WTC11 (cell line): ENCODE measurements around the gene HYPK. TPM values are rescaled to one million over a fixed set of nuclear protein-coding genes. Genes with fewer than 3 reads are reported as not detected.
A peak's percentile ranks its signal among the peaks of the same experiment; 100 is the strongest.

Experiments used
- AFF4 ChIP-seq: sonication (generic); formaldehyde crosslinking; IDR thresholded peaks from 2 replicates; pipeline ENCODE4 v1.8.1; 2023; ENCODE audit warnings: mild to moderate bottlenecking, missing genetic modification reagents, borderline replicate concordance
- ATF1 ChIP-seq: sonication (generic); formaldehyde crosslinking; IDR thresholded peaks from 2 replicates; pipeline ENCODE4 v1.8.1; 2023; ENCODE audit warnings: mild to moderate bottlenecking, moderate library complexity, missing genetic modification reagents
- ATF6 ChIP-seq: sonication (generic); formaldehyde crosslinking; IDR thresholded peaks from 2 replicates; pipeline ENCODE4 v1.8.1; 2023; ENCODE audit warnings: mild to moderate bottlenecking, missing genetic modification reagents
- CTCF ChIP-seq: fragments of 200-600 bp; IDR thresholded peaks from 2 replicates; pipeline ENCODE4 v1.8.0; 2022; ENCODE audit warnings: antibody characterized with exemption
- E2F5 ChIP-seq: sonication (generic); formaldehyde crosslinking; IDR thresholded peaks from 2 replicates; pipeline ENCODE4 v1.8.1; 2022; ENCODE audit warnings: mild to moderate bottlenecking, moderate library complexity, missing genetic modification reagents
- EMX1 ChIP-seq: fragments of 250-450 bp; sonication (Bioruptor Pico); IDR thresholded peaks from 2 replicates; pipeline ENCODE4 v1.8.0; 2021; ENCODE audit warnings: mild to moderate bottlenecking
- FOXK1 ChIP-seq: sonication (generic); formaldehyde crosslinking; IDR thresholded peaks from 2 replicates; pipeline ENCODE4 v1.8.0; 2022; ENCODE audit warnings: mild to moderate bottlenecking, moderate library complexity, missing genetic modification reagents
- FOXP4 ChIP-seq: sonication (generic); formaldehyde crosslinking; IDR thresholded peaks from 2 replicates; pipeline ENCODE4 v1.8.0; 2022; ENCODE audit warnings: mild to moderate bottlenecking, missing genetic modification reagents
- GTF2I ChIP-seq: fragments of 250-450 bp; sonication (Bioruptor Pico); conservative IDR thresholded peaks from 2 replicates; pipeline ENCODE4 v1.4.0; 2021; ENCODE audit warnings: mild to moderate bottlenecking
- HMGA2 ChIP-seq: fragments of 250-450 bp; sonication (Bioruptor Pico); IDR thresholded peaks from 2 replicates; pipeline ENCODE4 v1.4.0; 2021; ENCODE audit warnings: mild to moderate bottlenecking, moderate library complexity
- HMGXB4 ChIP-seq: sonication (generic); formaldehyde crosslinking; IDR thresholded peaks from 2 replicates; pipeline ENCODE4 v1.8.1; 2023; ENCODE audit warnings: mild to moderate bottlenecking, moderate library complexity, missing genetic modification reagents
- IRF1 ChIP-seq: sonication (generic); formaldehyde crosslinking; IDR thresholded peaks from 2 replicates; pipeline ENCODE4 v1.8.0; 2023; ENCODE audit warnings: missing genetic modification reagents
- OVOL2 ChIP-seq: fragments of 250-450 bp; sonication (Bioruptor Pico); IDR thresholded peaks from 2 replicates; pipeline ENCODE4 v1.9.0; 2021; ENCODE audit warnings: mild to moderate bottlenecking, borderline replicate concordance
- PREB ChIP-seq: sonication (generic); formaldehyde crosslinking; IDR thresholded peaks from 2 replicates; pipeline ENCODE4 v1.8.1; 2022; ENCODE audit warnings: mild to moderate bottlenecking, missing genetic modification reagents, moderate library complexity, borderline replicate concordance
- PRRX2 ChIP-seq: fragments of 250-450 bp; sonication (Bioruptor Pico); IDR thresholded peaks from 2 replicates; pipeline ENCODE4 v1.8.0; 2021; ENCODE audit warnings: mild to moderate bottlenecking
- RELA ChIP-seq: sonication (generic); formaldehyde crosslinking; IDR thresholded peaks from 2 replicates; pipeline ENCODE4 v1.8.1; 2022; ENCODE audit warnings: missing genetic modification reagents, mild to moderate bottlenecking, borderline replicate concordance
- SOX15 ChIP-seq: fragments of 250-450 bp; sonication (Bioruptor Pico); IDR thresholded peaks from 2 replicates; pipeline ENCODE4 v1.9.0; 2021; ENCODE audit warnings: mild to moderate bottlenecking
- TEAD4 ChIP-seq: sonication (generic); formaldehyde crosslinking; IDR thresholded peaks from 2 replicates; pipeline ENCODE4 v1.8.0; 2022; ENCODE audit warnings: mild to moderate bottlenecking, missing genetic modification reagents
- ZNF121 ChIP-seq: sonication (generic); formaldehyde crosslinking; IDR thresholded peaks from 2 replicates; pipeline ENCODE4 v1.8.0; 2023; ENCODE audit warnings: missing genetic modification reagents
- ZNF138 ChIP-seq: sonication (generic); formaldehyde crosslinking; conservative IDR thresholded peaks from 2 replicates; pipeline ENCODE4 v1.8.1; 2022; ENCODE audit warnings: mild to moderate bottlenecking, moderate library complexity, missing genetic modification reagents
- ZSCAN18 ChIP-seq: fragments of 250-450 bp; sonication (Bioruptor Pico); IDR thresholded peaks from 2 replicates; pipeline ENCODE4 v2.1.2; 2022; ENCODE audit warnings: mild to moderate bottlenecking, moderate library complexity
- total RNA-seq: library from RNA; stranded (reverse); gene quantifications from 3 replicates; pipeline ENCODE4 v1.2.3, GENCODE V29; 2021

Gene HYPK
- total RNA-seq, 1 experiment from 2014 or later, result 22.0 TPM

- TF ChIP-seq HMGXB4 (CRISPR knock-in tag), result no peak
- no peak for TF ChIP-seq ATF6 (CRISPR knock-in tag)
- no peak for TF ChIP-seq TEAD4 (CRISPR knock-in tag)
- TF ChIP-seq PREB (CRISPR knock-in tag), result no peak
- TF ChIP-seq ZSCAN18 (CRISPR knock-in tag), result no peak
- no peak for TF ChIP-seq SOX15 (CRISPR knock-in tag)
- no peak for TF ChIP-seq OVOL2
- no peak for TF ChIP-seq ZNF138 (CRISPR knock-in tag)
- TF ChIP-seq GTF2I (CRISPR knock-in tag), result no peak
- TF ChIP-seq ZNF121 (CRISPR knock-in tag), result no peak
- peak; percentile 80; the same call in 1 of the 2 replicates for TF ChIP-seq FOXP4 (CRISPR knock-in tag)
- no peak for TF ChIP-seq EMX1 (CRISPR knock-in tag)
- TF ChIP-seq ATF1 (CRISPR knock-in tag), result no peak
- TF ChIP-seq PRRX2 (CRISPR knock-in tag), result no peak
- TF ChIP-seq E2F5 (CRISPR knock-in tag), result 0 out of 2 replicates have a peak, but pooled peaks have one; percentile 48
- TF ChIP-seq CTCF, result no peak
- TF ChIP-seq RELA (CRISPR knock-in tag), result no peak
- no peak for TF ChIP-seq AFF4
- 0 out of 2 replicates have a peak, but pooled peaks have one; percentile 53 for TF ChIP-seq IRF1
- TF ChIP-seq FOXK1 (CRISPR knock-in tag), result peak; percentile 85
- no peak for TF ChIP-seq HMGA2 (CRISPR knock-in tag)
Measured at GRCh38 chr15:43800286-43801141, at the start of gene HYPK (continued).
